ENCODE data around the gene COL15A1. TPM values are rescaled to one million over a fixed set of nuclear protein-coding genes. Genes with fewer than 3 reads are reported as not detected.

The COL15A1 gene
- total RNA-seq, 2 donors from 2014 or later = 73.3 to 75.0 TPM

DNA sequence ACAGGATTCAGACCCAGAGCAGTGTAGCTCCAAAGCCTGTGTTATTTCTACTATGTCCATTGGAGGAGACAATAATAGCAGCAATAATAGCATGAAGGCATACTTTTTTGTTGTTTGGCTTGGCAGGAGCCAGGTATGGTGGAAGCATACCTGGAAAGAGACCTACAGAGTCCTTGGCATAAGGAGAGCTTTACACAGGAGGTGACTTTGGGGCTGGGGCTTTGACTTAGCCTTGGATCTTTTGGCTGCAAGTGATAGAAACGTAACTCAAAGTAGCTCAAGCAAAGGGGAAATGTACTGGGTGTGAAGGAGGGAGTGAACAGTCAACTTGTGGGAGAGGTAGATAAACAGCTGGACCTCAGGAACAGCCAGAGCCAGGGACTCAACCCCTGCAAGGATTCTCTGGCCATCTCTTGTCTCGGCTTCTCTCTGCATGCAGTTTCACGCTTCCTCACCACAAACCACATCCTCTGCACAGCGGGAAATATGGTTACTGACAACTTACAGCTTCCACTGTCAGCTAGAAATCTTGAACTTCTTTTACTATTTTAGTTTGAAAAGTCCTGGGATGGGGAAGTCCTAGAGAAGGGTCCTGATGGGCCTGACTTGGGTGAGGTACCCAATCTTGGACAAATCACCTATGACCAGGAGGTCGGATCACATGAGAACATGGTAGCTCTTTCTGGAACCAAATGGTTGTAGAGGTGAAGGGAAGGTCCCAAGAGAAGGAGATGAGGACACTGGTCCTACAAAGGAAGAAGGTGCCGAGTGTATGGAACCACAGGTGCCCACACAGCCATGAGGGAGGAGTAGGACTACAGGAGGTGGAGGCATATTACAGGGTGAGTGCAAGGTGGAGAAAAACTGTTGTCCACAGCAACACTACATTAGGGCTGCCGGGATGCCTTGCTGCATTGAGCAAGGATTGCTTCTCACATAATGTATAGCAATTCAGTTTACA is 114.2 kb downstream of the COL15A1 start:
- ATAC-seq = peak; percentile 67 to 71
- intact Hi-C loops (cut with DNase I) = no loop called here
- no peak for DNase-seq

DNA sequence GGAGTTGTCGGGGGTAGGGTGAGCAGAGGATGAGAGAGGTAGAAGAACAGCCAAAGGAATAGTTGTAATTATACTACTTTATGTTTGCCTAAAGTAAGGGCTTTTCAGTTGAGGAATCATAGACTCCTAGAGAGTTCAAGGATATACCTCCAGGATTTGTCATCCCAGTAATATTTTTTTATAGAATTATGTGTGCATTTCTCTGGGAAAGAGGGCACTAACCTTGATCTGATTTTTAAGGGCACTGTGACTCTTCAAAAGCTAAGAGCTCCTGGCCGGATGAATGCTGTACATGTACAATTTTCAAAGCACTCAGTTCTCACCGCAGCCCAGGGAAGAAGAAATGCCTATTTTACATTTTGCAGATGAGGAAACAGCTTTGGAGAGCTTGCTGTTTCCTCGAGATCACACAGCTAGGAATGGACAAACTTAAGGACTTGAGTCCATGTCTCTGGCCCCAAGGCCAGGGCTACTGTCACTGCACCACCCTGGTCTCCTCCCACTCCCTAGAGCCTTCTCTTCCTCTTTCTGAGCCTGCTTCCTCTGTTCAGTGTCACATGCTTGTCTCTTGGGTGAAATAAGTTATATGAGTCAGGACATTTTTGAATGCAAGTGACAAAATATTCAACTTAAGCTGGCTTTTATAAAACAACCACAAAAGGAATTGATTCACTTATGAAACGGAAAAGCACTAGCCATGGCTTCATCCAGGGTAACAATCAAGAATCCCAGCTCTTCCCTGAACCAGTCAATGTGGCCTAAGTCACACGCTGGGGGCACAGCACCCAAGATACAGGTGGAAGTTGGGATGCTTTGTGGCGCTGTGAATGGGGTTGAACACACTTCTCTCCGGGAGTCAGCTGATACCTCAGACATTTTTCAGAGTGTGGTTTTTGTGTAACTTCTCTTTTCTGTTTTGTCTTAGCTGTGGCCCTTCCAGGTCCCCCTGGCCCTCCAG is 115.5 kb downstream of the COL15A1 start:
- ATAC-seq = peak; percentile 76 to 84

DNA sequence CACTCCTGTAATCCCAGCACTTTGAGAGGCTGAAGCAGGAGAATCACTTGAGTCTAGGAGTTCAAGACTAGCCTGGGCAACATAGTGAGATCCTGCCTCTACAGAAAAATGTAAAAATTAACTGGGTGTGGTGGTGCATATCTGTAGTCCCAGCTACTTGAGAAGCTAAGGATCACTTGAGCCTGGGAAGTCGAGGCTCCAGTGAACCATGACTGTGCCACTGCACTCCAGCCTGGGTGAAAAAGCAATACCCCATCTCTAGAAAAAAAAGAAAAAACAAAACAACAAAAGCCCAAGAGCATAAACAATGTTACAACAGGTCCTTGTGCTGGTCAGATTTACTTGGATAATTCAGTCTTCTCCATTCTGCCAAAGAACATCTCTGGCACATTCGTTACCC is 116.9 kb downstream of the COL15A1 start:
- DNase-seq (no peak), ATAC-seq (no peak)
- intact Hi-C loops (cut with DNase I) = no loop called here

More for the DNA sequence above, 115.5 kb downstream of the COL15A1 start:
- intact Hi-C loops (cut with DNase I) = no loop called here
- no peak for DNase-seq

DNA sequence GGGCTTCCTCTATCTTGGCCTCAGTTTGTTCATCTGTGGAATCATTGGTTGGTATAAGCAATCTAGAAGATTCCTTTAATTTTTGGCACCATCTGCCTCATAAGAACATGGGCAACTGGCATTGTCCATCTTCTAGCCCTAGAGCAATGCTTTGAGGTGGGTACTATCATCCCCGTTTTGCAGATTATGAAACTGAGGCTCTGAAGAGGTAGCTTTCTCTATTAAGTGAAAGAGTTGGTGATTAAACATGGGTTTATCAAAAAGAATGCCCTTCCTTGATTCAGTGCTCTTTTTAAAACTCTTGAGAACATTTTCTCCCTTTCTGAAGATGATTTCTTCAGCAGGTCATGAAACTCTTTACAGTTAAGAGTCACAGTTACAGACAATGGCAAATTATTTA is 118.8 kb downstream of the COL15A1 start:
- DNase-seq (no peak), ATAC-seq (no peak)
- intact Hi-C loops (cut with DNase I) = no loop called here

DNA sequence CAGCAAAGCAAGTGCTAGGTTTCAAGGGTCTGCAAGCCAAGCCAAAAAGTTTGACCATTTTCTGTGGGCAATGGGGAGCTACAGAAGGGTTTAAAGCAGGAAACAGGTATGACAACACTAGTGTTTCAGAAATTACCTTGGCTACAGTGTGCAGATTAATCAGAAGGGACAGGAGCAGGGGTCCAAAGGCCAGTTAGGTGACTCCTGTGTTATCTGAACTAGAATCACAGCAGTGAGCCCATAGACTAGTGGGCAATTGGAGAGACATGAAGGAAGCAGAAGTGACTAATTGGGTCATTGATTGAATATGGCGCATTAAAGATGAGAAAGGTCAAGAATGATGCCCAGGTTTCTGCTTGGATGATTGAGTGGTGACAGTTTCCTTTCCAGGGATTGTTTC is 119.8 kb downstream of the COL15A1 start:
- ATAC-seq (no peak), DNase-seq (no peak)
- intact Hi-C loops (cut with DNase I) = no loop called here

DNA sequence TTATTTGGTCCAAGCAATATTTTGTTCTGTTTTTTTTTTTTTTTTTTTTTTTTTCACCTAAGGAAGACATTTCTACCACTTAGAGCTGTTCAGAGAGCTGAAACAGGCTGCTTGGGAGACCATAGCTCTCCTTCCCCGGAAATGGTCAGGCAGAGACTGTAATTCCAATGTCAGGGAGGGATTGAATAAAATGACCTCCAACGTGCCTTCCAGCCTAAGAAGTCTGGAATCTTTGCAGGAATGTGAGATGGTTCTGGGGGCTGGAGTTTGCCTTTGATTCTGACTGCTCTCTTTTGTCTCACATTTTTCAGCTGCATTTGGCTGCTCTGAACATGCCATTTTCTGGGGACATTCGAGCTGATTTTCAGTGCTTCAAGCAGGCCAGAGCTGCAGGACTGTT is 122.9 kb downstream of the COL15A1 start:
- no peak for DNase-seq
- intact Hi-C loops (cut with DNase I) = no loop called here
- no peak for ATAC-seq

DNA sequence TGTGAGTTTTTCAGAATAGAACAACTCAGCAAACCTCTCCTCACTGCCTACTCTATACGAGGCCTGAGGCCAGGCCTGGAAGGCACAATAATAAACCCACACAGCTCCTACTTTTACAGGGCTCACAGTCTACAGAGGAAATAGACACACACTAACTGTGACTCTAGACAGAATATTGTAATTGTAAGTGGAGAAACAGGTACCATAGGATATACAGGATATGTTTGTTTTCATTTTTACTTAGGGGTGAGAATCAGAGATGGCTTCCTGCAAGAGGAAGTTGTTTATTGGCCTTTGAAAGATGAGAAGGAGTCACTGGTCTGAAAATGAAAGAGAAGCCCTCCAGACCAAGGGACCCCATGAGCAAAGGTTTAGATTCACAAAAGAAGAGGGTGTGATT is 125.4 kb downstream of the COL15A1 start:
- intact Hi-C loops (cut with DNase I) = no loop called here
- DNase-seq = no peak
- ATAC-seq = no peak

DNA sequence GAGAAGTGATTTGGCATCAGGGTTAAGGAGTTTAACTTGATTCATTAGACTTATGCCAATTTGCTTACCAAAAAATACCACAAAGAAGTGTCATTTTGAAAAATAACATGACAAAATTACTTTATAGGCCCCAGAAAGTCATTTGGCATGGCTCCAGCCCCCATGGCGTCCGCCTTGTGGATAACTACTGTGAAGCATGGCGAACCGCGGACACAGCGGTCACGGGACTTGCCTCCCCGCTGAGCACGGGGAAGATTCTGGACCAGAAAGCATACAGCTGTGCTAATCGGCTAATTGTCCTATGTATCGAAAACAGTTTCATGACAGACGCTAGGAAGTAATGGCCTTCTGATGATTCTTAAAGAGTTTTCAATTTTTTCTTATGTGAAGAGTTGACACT is 125.8 kb downstream of the COL15A1 start:
- intact Hi-C loops (cut with DNase I) = no loop called here
- ATAC-seq = no peak

DNA sequence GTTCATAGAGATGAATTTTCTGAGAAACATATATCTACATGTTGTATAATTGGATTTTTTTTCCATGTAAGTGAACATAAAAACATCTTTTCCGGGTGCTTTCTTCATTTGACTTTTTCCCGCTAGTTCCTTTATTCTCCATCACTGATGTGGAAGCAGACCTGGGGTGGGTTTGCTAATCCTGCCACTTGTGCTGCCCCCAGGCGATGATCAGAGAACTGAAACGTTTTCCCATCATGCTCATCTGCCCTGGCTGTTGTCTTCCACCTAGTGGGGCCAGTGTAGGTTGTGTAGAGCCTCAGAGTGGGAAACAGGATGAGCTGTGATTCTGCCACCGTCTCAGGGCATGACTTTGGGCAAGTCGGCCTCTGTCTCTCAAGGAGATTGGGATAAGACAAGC is 127.0 kb downstream of the COL15A1 start:
- ATAC-seq (no peak), DNase-seq (no peak)
- intact Hi-C loops (cut with DNase I) = no loop called here

More for the DNA sequence above, 125.8 kb downstream of the COL15A1 start:
- DNase-seq = no peak

DNA sequence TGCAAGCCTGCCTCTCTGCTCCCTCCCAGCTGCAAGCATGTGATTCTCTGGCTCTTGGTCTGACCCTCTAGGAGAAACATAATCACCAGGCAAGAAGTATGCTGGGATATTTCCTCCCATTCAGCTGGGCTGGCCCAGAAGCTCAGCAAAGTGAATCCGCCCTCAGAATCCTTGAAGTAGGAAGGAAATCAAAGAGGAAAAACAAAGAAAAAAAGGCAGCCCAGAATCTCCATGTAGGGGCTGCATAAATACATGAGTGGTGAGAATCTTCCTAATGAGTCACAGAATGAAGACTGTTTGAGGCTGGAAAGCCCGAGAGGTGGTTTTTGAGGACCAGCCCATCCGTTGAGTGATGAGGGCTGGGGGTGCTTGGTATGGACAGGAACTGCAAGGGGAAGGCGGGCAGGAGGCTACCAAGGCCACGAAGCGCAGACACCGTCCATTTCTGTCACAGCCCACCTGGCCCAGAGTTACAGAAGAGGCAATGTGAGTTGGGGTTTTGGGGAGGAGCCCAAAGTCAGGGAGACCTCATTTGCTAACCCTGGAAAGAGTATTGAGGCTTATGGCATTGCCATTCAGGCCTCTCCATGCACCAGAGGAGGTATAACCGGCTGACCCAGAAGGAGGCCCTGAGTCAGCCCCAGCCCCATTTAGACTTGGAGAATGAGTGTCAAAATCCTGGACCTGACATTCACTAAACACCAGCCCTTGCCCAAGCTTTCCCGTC is 127.8 kb downstream of the COL15A1 start:
- intact Hi-C loops (cut with DNase I) = no loop called here
- ATAC-seq (peak; percentile 6 to 21), DNase-seq (no peak)

DNA sequence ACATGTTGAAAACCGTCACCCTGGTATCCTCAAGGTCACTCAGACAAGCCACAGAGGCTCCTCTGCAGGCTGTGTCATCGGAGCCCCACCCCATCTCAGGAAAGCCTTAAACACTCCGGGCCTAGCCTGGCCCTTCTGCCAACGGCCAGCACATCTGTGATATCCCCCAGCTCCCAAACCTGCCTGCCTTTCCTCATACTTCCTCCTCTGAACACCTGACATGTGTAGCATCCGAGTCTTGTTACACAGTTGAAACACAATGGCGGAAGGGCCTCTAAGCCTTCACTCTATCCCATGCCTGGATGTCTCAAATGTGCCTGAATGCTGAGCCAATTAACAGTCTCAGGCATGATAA is 128.3 kb downstream of the COL15A1 start:
- DNase-seq (no peak), ATAC-seq (no peak)
- intact Hi-C loops (cut with DNase I) = no loop called here

DNA sequence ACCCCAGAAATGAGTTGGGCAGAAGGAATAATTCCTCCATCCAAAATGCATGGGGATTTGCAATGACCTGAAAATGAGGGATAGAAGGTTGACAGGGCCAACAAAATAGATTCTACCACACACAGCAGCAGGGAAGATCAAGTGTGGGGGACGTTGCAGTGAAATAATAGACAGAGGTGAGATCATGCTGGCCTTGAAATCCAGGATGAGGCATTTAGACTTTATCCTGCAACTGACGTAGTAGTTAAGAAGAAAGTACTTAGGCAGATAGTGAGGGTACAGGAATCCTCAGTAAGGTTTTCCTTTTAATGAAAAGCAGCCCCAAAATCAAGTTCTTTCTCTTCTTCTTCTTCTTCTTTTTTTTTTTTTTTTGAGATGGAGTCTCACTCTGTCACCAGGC is 129.6 kb downstream of the COL15A1 start:
- intact Hi-C loops (cut with DNase I) = no loop called here
- ATAC-seq (no peak), DNase-seq (no peak)

DNA sequence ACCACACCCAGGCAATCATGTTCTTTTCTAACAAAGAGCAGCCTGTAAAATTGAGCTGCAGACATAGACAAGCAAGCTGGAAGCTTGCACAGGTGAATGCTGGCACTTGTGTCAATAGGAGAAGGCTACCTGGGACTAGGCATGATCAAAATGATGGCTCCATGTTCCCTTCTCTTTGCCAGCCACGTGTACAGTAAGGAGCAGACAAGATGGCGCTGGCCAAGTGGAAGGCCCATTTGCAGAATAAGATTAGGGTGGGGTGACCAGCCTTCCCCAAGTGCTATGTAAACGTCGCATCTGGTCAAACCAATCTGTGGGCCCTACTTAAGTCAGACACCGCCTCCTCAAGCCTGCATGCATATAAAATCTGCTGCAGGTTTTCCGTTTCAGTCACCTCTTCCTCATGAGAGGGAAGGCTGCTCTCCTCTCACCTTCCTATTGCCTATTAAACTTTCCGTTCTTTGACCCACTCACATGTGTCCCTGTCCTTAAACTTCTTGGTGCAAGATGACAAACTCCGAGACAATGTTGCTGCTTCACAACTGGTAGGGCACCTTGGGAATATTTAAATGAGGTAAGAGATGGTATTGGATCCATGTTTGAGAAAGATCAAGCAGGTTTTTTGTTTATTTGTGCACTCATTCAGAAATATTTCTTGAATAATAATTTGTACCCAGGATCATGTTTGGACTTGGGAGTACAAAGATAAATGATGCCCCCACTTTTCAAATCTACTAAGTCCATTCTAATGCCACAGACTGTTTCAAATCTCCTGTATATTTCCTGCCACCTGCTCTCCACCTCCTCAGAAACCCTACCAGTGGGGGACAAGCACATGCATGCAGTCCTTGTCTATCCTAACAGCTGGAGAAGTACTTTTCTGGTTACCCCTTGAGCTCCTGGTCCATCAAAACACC is 130.5 kb downstream of the COL15A1 start:
- no peak for DNase-seq
- ATAC-seq = no peak
- intact Hi-C loops (cut with DNase I) = no loop called here

DNA sequence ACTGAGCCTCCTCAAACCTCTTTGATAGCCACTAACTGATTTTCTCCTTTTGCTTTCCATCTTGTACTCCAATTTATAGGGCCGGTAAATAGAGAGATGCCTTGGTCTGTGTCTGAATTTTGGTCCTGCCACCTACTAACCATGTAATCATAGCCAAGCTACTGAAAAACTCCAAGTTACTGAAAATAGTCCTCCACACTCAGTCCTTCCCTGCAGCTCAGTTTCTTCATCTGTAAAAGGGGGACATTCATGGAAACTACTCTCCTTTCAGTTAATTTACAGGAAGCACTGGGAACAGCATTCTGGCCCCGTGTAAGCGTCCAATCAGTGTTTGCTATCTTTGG is 131.2 kb downstream of the COL15A1 start:
- ATAC-seq (peak in 1 of 2 donors; percentile 6), DNase-seq (no peak)
- intact Hi-C loops (cut with DNase I) = no loop called here

DNA sequence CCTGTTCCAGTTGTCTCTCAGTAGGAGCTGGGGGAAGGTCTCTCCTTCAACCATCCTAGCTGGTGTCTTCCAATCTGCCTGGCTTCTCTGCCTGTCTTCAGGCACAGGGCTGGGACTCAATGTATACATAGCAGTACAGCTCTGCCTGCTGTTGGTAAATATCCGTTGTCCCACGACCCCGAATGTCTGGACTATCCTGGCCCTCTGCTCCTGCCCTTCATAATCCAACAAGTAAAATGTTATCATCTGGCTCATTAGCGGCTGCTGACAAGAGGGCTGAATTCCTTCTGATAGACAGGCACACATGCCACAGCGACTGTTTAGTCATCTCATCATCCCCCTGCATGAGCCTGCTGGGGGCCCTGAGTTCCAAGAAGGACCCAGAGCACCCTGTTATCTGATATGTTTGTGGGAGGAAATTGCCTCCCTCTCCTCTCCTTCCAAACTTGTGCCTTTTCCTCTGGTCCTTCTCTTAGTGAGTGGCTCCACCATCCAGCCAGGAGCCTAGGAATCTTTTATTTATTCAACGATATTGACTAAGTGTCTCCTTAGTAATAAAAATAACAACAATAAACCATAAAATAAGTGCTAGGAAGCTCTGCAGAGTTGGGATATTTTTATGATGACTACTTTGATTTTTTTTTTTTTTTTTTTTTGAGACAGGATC is 131.7 kb downstream of the COL15A1 start:
- intact Hi-C loops (cut with DNase I) = no loop called here
- ATAC-seq = peak; percentile 24 to 57
- DNase-seq = no peak

DNA sequence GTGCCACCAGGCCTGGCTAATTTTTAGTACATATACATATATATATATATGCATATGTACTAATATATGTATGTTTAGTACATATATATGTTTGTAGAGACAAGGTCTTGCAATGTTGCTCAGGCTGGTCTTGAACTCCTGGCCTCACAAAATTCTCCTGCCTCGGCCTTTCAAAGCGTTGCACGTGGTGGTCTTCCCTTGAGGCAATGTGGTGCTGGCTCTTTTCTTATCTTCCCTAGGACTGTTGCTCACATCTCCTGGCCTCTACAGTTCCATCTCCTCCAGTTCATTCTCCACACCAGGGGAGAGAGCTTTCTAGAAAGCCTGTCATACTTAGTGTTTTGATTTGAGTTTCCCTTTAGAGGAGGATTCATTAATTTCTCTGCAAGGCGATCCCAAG is 132.3 kb downstream of the COL15A1 start:
- intact Hi-C loops (cut with DNase I) = no loop called here
- DNase-seq = no peak
- ATAC-seq = no peak

DNA sequence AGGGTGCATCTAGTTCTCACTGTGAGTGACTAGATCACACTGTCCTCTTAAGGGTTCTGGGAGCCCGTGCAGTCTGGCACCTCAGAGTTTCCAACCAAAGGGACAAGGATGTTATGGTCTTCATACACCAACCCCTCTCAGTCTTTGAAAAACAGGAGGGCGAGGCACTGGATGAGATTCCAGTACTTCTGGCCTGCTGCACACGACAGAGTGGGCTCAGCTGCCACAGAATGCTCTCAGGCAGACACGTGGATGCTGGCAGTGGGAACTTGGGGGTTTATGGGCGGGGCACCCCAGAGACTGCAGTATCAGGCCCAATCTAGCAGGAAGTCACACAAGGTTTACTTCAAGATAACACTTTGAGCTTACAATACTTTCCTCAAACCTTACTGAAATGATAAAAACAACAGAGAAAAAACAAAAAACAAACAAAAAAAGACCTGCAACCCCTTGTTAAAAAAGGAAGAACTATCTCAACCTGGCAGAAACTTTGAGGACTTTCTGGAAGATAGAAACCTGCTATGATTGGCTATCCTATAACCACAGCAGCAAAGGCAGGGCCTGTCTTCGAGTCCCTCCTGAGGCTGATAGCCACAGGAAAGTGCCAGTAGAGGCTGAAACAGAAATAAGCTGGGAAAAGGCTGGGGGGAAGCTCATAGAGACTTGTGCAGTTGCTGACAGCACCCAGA is 132.9 kb downstream of the COL15A1 start:
- DNase-seq (no peak), ATAC-seq (peak; percentile 12 to 51)
- intact Hi-C loops (cut with DNase I) = no loop called here
